GM18861 (cell line): ENCODE data around the gene NACC2.
A peak's percentile ranks its signal among the peaks of the same experiment; 100 is the strongest.
"Not testable (repeated sequence)": the region's sequence is repeated elsewhere in the genome, so short reads cannot be mapped to it uniquely, and the experiment has no call there.

Experiments
- ATAC-seq: cut with Tn5 transposase; IDR thresholded peaks from one replicate; pipeline ENCODE4 v1.9.1; 2021; ENCODE audit not compliant: unreplicated experiment

Gene NACC2

DNA sequence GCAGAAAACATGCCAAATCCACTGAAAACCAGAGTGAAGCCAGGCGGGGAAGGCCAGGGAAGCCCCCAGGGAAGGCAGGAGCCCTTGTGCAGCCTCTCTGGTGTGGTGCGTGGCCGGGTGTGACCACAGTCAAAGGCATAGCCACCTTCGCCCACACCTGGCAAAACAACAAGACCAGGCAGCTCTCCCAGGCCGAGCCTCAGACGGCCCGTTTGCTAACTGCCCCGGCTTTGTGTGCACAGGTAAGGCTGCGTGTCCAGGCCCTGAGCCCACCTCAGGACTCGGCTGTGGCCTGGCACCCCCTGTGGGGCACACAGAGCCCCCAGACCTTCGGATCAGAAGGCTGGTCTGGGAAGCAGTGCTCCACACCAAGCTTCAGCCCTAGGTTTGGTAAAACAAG lies 17.5 kb upstream of the NACC2 start:
- no peak for ATAC-seq

DNA sequence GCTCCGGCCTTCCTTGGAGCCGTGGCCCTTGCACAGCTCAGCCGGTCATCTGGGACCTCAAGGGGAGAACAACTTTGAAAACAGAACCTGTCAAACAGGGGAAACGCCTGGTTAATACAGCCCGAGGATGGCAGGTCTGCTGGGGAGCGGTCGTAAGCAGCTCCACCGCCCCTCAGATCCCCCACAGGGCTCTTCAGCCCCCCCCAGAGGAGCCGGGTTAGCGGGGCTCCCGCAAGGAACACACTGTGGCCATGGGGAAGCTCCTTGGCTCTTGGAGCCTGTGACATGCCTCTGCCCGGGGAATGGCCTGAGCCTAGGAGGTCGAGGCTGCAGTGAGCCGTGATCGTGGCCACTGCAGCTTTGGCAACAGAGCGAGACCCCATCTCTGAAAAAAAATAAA lies 16.8 kb upstream of the NACC2 start:
- no peak for ATAC-seq

GRCh38 chr9:136111190-136111589 lies 16.1 kb upstream of the NACC2 start:
- ATAC-seq, result no peak

GRCh38 chr9:136110082-136111061 lies 15.3 kb upstream of the NACC2 start:
- ATAC-seq, result no peak

DNA sequence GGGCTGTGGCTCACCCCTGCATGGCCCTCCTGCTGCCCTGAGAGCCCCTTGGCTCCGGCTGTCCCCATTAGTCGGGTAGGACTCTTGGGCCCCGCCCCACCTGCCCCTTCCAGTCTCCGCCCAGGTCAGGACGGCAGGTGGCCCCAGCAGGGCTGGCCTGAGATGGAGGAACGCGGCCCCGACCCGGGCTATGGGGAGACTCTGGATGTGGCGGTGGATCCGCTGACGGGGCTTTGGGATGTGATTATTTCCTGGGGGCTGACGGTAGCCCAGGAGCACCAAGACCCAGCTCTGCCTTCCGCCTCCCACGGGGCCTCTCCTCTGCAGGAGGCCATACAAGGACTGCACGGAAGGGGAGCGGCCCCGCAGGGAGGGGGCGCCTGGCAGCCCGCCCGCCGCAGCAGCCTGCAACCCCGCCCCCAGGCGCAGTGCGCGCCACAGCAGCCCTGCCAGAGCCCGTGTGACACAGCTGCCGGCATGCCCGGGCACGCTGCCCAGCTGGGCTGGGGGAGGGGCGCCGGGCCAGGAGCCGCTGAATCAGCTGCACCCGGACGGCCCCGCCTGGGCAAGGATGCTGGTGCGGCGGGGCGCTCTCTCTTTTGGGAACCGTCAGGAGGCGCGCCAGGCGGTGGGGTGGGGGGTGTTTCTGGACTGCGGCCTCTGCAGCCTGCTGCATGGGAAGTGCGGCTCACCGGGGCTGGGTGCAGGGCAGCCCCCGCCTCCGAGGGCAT lies 14.4 kb upstream of the NACC2 start:
- peak; percentile 62 for ATAC-seq

DNA sequence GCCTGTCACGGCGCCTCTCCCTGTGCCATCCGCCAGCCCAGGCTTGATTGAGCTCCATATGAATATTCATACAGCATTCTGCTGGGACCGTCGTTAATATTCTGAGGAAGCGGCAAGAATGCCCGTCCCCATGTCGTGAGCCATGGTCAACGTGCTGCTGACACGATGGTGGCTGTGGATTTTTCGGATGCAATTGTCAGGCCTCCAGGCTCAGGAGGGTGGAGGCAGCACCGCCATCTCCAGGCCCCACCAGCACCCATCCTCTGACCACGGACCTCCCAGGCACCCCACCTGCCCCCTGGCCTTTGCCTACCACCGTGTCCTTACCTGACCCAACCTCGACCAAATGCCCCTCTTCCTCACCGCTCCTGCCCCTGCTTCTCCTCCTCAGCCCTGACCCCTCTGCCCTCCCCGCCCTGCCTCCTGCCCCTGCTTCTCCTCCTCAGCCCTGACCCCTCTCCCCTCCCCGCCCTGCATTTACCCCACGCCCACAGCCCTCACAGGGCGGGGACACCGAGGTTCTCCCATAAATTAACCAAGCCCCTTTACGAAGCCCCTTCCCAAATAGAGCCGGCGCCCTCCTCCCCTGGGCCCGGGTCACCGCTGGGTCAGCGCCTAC lies 13.7 kb upstream of the NACC2 start:
- ATAC-seq, result no peak

DNA sequence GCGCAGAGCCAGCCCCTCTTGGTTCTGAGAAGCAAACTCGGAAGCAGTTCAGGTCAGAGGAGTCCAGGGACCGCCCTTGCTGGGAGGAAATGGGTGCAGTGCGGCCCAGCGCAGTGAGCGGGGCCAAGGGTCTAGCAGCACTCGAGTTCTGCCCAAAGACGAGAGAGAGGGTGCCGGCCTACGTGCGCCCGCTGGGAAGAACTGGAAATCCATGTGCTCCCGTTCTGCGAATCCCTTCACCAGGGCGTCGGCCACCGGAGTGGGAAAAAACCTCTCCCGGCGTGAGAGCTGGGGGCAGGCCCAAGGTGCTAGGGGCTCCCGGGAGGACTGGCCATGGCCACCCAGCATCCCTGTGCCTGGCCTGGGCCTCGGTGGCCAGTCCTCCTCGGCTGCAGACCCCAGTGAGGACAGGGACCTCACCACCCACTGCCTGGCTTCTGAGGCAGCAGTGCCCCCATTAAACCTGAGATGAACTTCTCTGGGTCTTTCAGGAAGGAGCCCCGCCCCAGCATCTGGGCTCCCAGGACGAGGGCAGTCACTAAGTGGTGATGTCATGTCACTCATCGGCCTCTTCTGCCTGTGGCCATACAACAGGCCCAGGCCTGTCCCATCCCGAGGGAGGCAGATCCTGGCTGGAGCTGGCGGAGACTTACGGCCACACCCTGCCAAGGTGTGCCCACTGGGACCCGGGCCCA lies 13.0 kb upstream of the NACC2 start:
- no peak for ATAC-seq

- ATAC-seq, result no peak
Measured at GRCh38 chr9:136107155-136107952, 12.3 kb upstream of the NACC2 start.

DNA sequence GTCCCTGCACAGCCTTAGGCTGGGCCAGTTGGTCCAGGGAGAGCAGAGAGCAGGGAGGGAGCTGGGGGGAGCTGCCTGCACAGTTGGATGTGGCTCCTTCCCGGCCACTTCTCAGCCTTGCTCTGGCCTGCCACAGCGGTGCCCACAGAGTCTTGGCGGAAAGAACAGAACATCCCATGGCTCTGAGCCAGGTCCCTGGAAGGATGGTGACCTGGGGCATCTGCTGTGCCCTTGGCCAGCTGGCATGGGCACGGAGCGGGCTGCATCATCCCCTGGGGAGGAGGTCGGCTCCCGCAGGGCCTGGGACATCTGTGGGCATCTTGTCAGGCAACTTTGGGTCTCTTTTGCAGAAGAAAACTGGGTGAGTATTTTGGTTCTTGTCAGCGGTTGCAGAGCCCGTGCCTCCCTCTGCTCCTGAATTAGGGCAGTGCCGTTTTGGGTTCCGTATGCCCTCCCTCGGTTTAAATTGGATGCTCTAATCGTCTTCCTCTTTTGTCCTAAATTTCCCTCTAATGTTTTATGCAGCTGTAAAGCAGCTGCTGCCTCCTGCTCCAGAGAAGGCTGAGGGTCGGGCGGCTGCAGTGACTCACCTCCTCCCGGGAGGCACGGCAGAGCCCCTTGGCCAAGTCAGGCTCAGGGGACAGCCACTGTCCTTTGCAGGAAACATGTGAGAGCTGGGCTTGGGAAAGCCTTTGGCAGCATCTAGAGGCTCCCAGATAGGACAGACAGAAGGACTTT lies 10.5 kb upstream of the NACC2 start:
- ATAC-seq, result no peak

GRCh38 chr9:136104916-136105315 lies 9.8 kb upstream of the NACC2 start:
- ATAC-seq, result no peak

- ATAC-seq, result no peak
Measured at GRCh38 chr9:136104488-136104800, 9.4 kb upstream of the NACC2 start.

DNA sequence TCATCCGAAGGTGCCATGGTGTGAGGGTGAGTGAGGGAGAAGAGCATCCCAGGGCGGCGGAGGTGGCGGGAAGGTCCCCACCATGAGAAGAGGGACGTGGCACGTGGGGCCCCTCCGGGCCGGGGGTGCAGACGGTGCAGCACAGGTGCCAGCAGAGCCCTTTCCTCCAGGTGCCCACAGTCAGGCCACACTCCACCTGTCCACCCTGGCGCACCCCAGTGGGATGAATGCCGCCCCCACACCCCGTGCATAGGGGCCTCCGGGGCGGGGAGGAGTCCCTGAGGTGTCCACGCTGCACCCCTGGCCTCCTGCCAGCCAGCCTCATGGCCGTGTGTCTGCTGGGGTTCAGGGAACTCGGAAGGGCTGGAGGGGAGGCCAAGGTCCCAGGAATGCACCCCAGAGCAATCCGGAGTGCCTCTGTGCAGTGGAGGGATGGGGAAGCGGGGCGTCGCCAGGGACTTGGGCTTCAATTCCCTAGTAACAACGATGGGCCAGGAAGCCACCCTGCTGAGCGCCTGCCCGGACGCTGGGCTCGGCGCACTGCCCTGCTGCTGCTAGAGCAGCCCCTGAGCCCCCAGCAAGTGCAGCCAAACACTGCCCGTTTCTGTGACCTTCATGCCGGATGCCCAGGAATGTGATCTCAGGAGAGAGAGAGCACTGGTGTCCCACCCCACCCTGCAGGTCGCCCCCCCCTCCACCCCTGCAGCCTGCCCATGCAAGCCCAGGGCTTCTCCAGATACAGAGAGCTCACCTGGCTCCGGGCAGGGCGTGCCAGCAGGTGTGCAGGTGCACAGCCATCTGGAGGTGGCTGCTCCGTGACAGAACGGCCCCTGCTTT lies 8.8 kb upstream of the NACC2 start:
- ATAC-seq, result no peak

GRCh38 chr9:136101615-136102074 lies 6.6 kb upstream of the NACC2 start:
- not testable (repeated sequence) for ATAC-seq

DNA sequence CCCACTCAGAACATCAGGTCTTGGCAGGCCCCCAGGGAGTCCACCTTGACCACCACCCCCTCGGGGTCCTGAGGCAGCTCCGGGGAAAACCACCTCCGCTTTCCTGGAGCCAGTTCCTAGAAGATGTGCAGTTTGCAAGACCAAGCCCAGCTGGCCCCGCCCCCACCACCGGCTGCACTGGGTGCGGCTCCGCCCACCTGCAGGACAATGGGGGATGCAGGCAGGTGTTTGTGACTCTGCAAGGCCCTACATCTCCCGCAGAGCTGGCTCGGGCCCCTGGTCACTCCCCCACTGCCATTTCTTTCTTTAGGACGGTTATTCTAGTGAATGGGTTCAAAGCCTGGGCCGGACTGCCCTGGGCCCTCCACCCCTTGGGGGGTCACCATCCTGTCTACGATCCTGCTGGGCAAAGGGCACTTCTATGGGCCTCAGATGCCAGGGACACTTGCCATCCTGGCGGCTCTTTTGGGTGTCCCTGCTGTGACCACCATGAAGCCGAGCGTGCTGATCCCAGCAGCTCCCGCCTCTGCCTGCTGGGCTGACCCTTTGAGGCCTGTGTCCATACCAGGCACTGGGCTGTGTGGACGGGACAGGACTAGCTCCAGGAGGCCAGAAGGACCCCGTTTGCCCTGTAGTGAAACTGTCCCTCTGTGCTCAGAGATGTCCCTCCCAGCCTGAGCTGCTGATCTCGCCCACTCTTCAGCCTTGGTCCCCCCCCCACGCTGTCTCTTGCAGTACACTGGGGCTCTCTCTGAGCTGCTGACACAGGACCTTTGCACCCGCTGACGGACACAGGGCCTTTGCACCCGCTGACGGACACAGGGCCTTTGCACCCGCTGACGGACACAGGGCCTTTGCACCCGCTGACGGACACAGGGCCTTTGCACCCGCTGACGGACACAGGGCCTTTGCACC lies 5.9 kb upstream of the NACC2 start:
- ATAC-seq, result no peak

DNA sequence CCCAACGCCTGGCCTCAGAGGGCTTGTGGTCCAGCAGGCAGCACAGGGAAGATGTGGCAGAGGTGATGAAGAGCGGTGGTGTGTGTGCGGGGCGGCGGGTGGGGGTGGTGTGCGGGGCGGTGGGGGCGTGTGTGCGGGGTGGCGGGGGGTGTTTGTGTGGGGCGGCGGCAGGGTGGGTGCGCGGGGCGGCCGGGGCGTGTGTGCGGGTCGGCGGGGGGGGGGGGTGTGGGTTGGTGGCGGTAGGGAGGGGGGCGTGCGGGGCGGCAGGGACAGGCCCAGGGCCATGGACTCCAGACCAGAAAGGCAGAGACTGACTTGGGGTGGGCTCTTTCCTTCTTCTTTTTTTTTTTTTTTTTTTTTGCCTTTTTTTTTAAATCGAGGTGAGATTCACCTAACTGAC lies 4.5 kb upstream of the NACC2 start:
- no peak for ATAC-seq

DNA sequence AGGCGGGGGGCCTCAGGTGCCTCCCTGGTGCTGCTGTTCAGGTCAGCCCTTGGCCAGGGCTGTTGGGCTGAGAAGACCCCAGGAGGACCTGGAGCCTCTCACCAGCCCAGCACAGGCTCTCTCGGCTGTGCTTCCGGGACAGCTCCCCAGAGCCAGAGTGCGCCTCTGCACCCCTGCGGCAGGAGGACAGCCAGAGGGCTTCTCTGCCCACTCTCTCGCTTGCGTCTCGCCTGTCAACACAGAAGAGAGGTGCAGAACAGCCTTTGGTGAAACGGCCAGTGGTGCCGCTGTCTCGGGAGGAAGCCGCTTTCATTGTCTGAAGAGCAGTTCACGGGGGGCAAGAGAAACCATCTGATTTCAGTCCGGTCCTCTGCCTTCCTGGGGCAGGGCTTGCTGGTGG lies 3.8 kb upstream of the NACC2 start:
- ATAC-seq, result no peak

- no peak for ATAC-seq
Measured at GRCh38 chr9:136098210-136098609, 3.1 kb upstream of the NACC2 start.

- ATAC-seq, result no peak
Measured at GRCh38 chr9:136096505-136097001, 1.5 kb upstream of the NACC2 start.
